NOMO-1 treated with DMSO at 0.1 percent for 48 hours (cell line): Measurements from ENCODE around the gene FAM76A.
"Not testable (repeated sequence)": the region's sequence is repeated elsewhere in the genome, so short reads cannot be mapped to it uniquely, and the experiment has no call there.

ENCODE experiments used
- DNase-seq: peaks from one replicate; lab custom pipeline; 2025; ENCODE audit not compliant: unreplicated experiment; lab: John Stamatoyannopoulos, UW

Gene FAM76A

DNA sequence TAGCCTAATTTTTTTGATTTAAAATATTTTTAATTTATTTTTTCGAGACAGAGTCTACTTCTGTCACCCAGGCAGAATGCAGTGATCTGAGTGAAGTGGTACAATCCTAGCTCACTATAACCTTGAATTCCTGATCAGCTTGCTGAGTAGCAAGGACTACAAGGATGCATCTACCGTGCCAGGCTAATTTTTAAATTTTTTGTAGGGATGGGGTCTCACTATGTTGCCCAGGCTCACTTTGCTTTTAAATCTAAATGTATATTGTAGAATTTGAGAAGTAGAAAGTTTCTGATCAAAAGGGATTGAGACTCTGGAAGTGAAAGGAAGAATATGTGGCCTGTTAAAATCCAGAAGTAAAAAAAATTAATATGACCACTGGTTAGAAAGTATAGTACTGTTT lies 48.9 kb downstream of the FAM76A start:
- DNase-seq, result no peak

DNA sequence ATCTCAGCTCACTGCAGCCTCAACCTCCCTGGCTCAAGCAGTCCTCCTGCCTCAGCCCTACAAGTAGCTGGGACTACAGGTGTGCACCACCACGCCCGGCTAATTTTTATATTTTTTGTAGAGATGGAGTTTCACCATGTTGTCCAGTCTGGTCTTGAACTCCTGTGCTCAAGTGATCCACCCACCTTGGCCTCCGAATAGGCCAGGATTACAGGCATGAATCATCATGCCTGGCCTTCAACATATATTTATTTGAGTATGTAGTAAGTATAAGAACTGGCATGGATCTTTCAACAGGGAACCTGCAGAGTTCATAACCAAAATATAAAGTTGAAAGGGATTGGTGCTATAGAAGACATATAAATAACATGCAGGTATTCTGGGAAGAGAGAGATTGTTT lies 49.6 kb downstream of the FAM76A start:
- not testable (repeated sequence) for DNase-seq

DNA sequence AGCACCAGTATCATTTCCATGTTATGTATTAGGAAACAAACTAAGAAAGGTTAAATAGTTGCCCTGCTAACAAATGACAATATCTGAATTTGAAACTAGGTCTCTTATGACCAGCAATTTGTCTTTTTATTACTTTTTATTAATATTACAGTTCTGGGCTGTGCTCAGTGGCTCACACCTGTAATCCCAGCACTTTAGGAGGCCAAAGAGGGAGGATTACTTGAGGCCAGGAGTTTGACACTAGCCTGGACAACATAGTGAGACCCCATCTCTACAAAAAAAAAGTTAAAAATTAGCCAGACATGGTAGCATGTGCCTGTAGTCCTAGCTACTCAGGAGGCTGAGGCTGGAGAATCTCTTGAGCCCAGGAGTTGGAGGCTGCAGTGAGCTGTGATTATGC lies 50.5 kb downstream of the FAM76A start:
- DNase-seq, result not testable (repeated sequence)

DNA sequence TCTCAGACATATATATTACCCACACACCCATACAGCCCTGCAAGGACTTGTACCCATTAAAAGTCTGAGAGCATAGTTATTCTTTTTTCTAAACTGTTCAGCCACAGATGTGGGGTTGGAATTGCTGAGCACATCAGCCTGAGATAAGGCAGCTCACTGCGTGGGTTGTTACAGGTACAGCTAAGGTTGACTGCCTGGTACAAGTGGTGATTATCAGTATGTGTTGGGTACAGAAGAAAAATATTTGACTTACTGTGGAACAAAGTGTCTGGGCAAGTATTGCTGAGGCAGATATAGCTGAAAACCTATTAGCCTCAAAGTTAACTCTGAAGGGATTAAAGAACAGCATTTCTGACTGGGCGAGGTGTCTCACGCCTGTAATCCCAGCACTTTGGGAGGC lies 52.3 kb downstream of the FAM76A start:
- DNase-seq, result no peak

DNA sequence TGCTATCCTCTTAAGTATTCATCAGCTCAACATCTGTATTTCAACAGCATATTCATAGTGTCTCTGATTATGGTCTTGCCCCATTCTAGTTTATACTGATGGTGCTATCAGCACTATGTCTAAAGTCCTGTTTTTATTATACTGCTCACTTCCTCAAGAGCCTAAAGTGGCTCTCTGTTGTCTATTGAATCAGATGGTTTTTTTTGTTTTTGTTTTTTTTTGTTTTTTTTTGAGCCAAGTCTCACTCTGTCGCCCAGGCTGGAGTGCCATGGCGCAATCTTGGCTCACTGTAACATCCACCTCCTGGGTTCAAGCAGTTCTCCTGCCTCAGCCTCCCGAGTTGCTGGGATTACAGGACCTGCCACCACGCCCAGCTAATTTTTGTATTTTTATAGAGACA lies 53.4 kb downstream of the FAM76A start:
- peak; percentile 39 for DNase-seq

DNA sequence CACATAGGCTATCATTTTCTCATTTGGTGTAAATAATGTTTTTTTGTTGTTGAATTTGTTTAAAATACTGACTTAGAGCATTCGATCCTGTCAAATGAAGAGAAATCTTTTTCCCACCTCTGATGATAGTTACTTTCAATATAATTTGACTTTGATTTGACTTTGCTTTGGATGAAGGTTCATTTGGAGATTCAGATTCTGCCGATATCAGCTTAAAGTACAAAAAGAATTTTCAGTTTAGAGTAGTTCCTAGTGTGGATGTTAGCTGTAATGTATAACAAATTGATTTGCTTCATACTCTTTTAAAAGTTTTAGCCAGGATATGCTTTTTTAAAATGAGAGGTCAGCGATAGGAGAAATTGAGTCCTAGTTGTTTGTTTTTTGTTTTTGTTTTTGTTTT lies 57.2 kb downstream of the FAM76A start:
- DNase-seq, result no peak

DNA sequence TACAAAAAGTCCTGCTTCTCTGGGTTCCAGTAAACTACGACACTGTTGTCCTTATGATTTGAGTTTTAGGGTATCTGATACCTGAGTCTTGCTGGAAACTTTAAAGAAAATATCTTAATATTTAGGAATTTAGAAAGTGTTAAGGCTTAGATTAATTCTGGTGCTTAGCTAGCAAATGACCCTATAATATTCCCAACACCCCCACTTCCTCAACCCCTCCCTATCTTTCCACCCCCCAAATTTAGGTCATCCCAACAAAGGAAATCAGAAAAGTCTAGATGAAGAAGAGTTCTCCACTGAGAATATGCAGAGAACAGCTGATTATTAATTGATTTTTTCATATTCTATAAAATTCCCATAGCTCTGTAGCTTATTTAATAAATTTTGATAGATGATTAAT lies 58.9 kb downstream of the FAM76A start:
- DNase-seq, result no peak

GRCh38 chr1:27785781-27786455 lies 60.2 kb downstream of the FAM76A start:
- DNase-seq, result no peak

- DNase-seq, result no peak
These were observed 62.1 kb downstream of the FAM76A start for GRCh38 chr1:27787895-27788294.

GRCh38 chr1:27789540-27790041 lies 63.8 kb downstream of the FAM76A start:
- DNase-seq, result peak; percentile 65

DNA sequence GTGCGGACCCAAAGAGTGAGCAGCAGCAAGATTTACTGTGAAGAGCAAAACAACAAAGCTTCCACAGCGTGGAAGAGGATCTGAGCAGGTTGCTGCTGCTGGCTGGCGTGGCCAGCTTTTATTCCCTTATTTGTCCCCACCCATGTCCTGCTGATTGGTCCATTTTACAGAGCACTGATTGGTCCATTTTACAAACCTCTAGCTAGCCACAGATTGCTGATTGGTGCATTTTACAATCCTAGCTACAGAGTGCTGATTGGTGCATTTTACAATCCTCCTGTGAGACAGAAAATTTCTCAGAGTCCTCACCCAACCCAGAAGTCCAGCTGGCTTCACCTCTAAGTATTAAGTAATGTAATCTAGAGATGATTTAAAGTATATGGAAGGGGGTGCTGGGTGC lies 64.5 kb downstream of the FAM76A start:
- not testable (repeated sequence) for DNase-seq

- DNase-seq, result no peak
These were observed 69.8 kb downstream of the FAM76A start for GRCh38 chr1:27795601-27796000.

DNA sequence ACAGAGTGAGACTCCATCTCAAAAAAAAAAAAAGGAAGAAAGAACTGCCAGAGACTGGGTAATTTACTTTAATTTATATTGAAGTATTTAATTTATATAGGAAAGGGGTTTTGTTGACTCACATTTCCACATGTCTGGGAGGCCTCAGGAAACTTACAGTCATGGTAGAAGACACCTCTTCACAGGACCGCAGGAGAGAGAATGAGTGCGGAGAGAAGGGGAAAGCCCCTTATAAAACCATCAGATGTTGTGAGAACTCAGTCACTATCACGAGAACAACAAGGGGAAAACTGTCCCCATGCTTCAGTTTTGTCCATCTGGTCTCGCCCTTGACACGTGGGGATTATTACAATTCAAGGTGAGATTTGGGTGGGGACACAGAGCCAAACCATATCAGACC lies 79.0 kb downstream of the FAM76A start:
- DNase-seq, result no peak

GRCh38 chr1:27806758-27807157 lies 81.0 kb downstream of the FAM76A start:
- DNase-seq, result no peak

GRCh38 chr1:27807385-27807784 lies 81.6 kb downstream of the FAM76A start:
- DNase-seq, result no peak

- not testable (repeated sequence) for DNase-seq
These were observed 82.4 kb downstream of the FAM76A start for GRCh38 chr1:27808131-27808530.

- no peak for DNase-seq
These were observed 84.1 kb downstream of the FAM76A start for GRCh38 chr1:27809883-27810282.

DNA sequence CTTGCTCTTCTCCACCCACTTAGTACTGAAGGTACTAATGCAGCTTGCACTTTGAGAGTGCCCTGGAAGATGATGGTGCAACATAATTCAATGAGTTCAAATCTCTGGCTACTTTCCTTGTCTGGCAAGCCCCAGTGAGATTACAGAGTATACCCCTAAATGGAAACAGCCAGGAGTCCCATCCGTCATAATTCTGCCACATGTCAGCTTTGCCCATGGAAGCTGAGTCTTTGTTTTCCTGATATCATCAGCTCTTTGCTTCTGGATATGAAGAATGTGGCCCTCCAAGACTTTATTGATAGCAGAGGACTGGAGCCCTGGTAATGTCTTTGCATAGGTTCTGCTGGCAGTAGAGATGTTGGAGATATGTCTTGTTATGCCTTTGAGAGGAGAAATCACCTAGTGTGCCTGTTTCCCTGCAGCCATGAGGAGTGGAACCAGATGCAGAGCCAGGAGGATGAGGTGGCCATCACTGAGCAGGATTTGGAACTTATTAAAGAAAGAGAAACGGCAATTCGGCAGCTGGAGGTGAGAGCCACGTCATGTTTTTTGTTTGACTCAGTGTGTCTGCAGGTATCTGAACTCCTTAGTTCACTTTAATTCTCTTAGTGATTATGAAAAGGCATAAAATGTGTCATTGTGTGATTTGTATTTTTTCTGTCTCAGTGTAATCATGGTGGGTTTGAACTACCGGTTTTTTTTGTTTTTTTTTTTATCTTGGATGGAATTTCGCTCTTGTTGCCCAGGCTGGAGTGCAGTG lies 86.2 kb downstream of the FAM76A start:
- DNase-seq, result no peak
